ENCODE data around the gene MCM10.
"Not testable (repeated sequence)": the region's sequence is repeated elsewhere in the genome, so short reads cannot be mapped to it uniquely, and the experiment has no call there.

MCM10 gene

GRCh38 chr10:13146379-13146778 lies 15.0 kb upstream of the MCM10 start:
- Mint-ChIP-seq H3K27me3 (no peaks in the 10 kb centered on the region), H3K36me3 (peaks cover 29% of the 10 kb centered on the region), H3K9me3 (peaks cover 8% of the 10 kb centered on the region), H3K27ac (no peak overlapping the region), H3K4me1 (no peaks in the 10 kb centered on the region), H3K4me3 (no peak overlapping the region)
- DNase-seq = no peak
- CTCF ChIA-PET = no interaction called here

GRCh38 chr10:13147161-13147560 lies 14.2 kb upstream of the MCM10 start:
- DNase-seq = no peak
- CTCF ChIA-PET = interaction anchor here (1.5 kb wide), 1 partner anchor 15 kb away, joined by 3 read pairs; the partner anchor contains the start of gene MCM10
- Mint-ChIP-seq H3K9me3 (peaks cover 8% of the 10 kb centered on the region), H3K4me1 (no peaks in the 10 kb centered on the region), H3K27me3 (no peaks in the 10 kb centered on the region), H3K36me3 (peaks cover 28% of the 10 kb centered on the region), H3K4me3 (no peak overlapping the region), H3K27ac (no peak overlapping the region)

GRCh38 chr10:13152296-13152695 lies 9.1 kb upstream of the MCM10 start:
- Mint-ChIP-seq H3K27me3 (no peaks in the 10 kb centered on the region), H3K4me3 (no peak overlapping the region), H3K36me3 (no peaks in the 10 kb centered on the region), H3K4me1 (no peaks in the 10 kb centered on the region), H3K27ac (no peak overlapping the region), H3K9me3 (no peaks in the 10 kb centered on the region)
- CTCF ChIA-PET = no interaction called here
- no peak for DNase-seq

GRCh38 chr10:13155860-13156259 lies 5.5 kb upstream of the MCM10 start:
- CTCF ChIA-PET, H3K9me3 Mint-ChIP-seq, H3K27me3 Mint-ChIP-seq, H3K4me3 Mint-ChIP-seq, H3K36me3 Mint-ChIP-seq, H3K4me1 Mint-ChIP-seq, DNase-seq, H3K27ac Mint-ChIP-seq: not testable (repeated sequence)

GRCh38 chr10:13158401-13158800 lies 3.0 kb upstream of the MCM10 start:
- CTCF ChIA-PET = no interaction called here
- no peaks in the 10 kb centered on the region for H3K27me3 Mint-ChIP-seq
- peaks cover 3% of the 10 kb centered on the region for H3K36me3 Mint-ChIP-seq
- no peak for DNase-seq
- peak overlapping the region; percentile 16 for H3K4me3 Mint-ChIP-seq
- peaks cover 23% of the 10 kb centered on the region for H3K4me1 Mint-ChIP-seq
- no peaks in the 10 kb centered on the region for H3K9me3 Mint-ChIP-seq
- H3K27ac Mint-ChIP-seq = no peak overlapping the region

- Mint-ChIP-seq H3K9me3 (no peaks in the 10 kb centered on the region), H3K27me3 (no peaks in the 10 kb centered on the region), H3K36me3 (peaks cover 13% of the 10 kb centered on the region), H3K4me3 (peak overlapping the region; percentile 88), H3K4me1 (peaks cover 34% of the 10 kb centered on the region), H3K27ac (peak overlapping the region; percentile 78)
- peak; percentile 43 for DNase-seq
- CTCF ChIA-PET = interaction anchor here (0.6 to 2.6 kb wide), 9 partner anchors 14 to 190 kb away, joined by 3 to 13 read pairs (median 3); partner anchors contain the start of gene OPTN
These were observed 506 bp downstream of the MCM10 start for GRCh38 chr10:13161857-13162271.

- peaks cover 34% of the 10 kb centered on the region for H3K4me1 Mint-ChIP-seq
- H3K27ac Mint-ChIP-seq = no peak overlapping the region
- DNase-seq = no peak
- H3K36me3 Mint-ChIP-seq = peaks cover 19% of the 10 kb centered on the region
- H3K9me3 Mint-ChIP-seq = no peaks in the 10 kb centered on the region
- CTCF ChIA-PET = no interaction called here
- H3K27me3 Mint-ChIP-seq = no peaks in the 10 kb centered on the region
- peak overlapping the region; percentile 17 for H3K4me3 Mint-ChIP-seq
These were observed 2.5 kb downstream of the MCM10 start for GRCh38 chr10:13163859-13164258.

- Mint-ChIP-seq H3K27ac (no peak overlapping the region), H3K4me3 (no peak overlapping the region), H3K27me3 (no peaks in the 10 kb centered on the region), H3K9me3 (no peaks in the 10 kb centered on the region), H3K4me1 (peaks cover 34% of the 10 kb centered on the region), H3K36me3 (peaks cover 19% of the 10 kb centered on the region)
- no peak for DNase-seq
- CTCF ChIA-PET = no interaction called here
These were observed 3.8 kb downstream of the MCM10 start for GRCh38 chr10:13165177-13165576.

GRCh38 chr10:13167568-13167967 lies 6.2 kb downstream of the MCM10 start:
- no peak for DNase-seq
- CTCF ChIA-PET = interaction anchor here (1.0 kb wide), 1 partner anchor 9 kb away, joined by 3 read pairs; no protein-coding TSS in a partner anchor
- no peak overlapping the region for H3K27ac Mint-ChIP-seq
- H3K9me3 Mint-ChIP-seq = no peaks in the 10 kb centered on the region
- H3K4me1 Mint-ChIP-seq = peaks cover 16% of the 10 kb centered on the region
- peaks cover 29% of the 10 kb centered on the region for H3K36me3 Mint-ChIP-seq
- H3K27me3 Mint-ChIP-seq = no peaks in the 10 kb centered on the region
- H3K4me3 Mint-ChIP-seq = no peak overlapping the region

GRCh38 chr10:13168781-13169180 lies 7.4 kb downstream of the MCM10 start:
- Mint-ChIP-seq H3K27ac (no peak overlapping the region), H3K27me3 (no peaks in the 10 kb centered on the region), H3K9me3 (no peaks in the 10 kb centered on the region), H3K36me3 (peaks cover 31% of the 10 kb centered on the region), H3K4me1 (peaks cover 7% of the 10 kb centered on the region), H3K4me3 (no peak overlapping the region)
- CTCF ChIA-PET = no interaction called here
- no peak for DNase-seq

GRCh38 chr10:13173616-13174015 lies 12.3 kb downstream of the MCM10 start:
- H3K27ac Mint-ChIP-seq = no peak overlapping the region
- no peak for DNase-seq
- H3K36me3 Mint-ChIP-seq = peaks cover 35% of the 10 kb centered on the region
- no peaks in the 10 kb centered on the region for H3K9me3 Mint-ChIP-seq
- no peak overlapping the region for H3K4me3 Mint-ChIP-seq
- CTCF ChIA-PET = no interaction called here
- H3K27me3 Mint-ChIP-seq = no peaks in the 10 kb centered on the region
- no peaks in the 10 kb centered on the region for H3K4me1 Mint-ChIP-seq

GRCh38 chr10:13180788-13181187 lies 19.4 kb downstream of the MCM10 start:
- no peaks in the 10 kb centered on the region for H3K9me3 Mint-ChIP-seq
- no peak overlapping the region for H3K27ac Mint-ChIP-seq

GRCh38 chr10:13182424-13182823 lies 21.1 kb downstream of the MCM10 start:
- no peak overlapping the region for H3K27ac Mint-ChIP-seq
- CTCF ChIA-PET = no interaction called here
- no peaks in the 10 kb centered on the region for H3K9me3 Mint-ChIP-seq
- H3K27me3 Mint-ChIP-seq = no peaks in the 10 kb centered on the region
- no peaks in the 10 kb centered on the region for H3K4me1 Mint-ChIP-seq
- no peak overlapping the region for H3K4me3 Mint-ChIP-seq
- DNase-seq = no peak
- H3K36me3 Mint-ChIP-seq = peaks cover 61% of the 10 kb centered on the region

More at GRCh38 chr10:13180788-13181187, 19.4 kb downstream of the MCM10 start:
- Mint-ChIP-seq H3K4me1 (no peaks in the 10 kb centered on the region), H3K36me3 (peaks cover 52% of the 10 kb centered on the region), H3K27me3 (no peaks in the 10 kb centered on the region), H3K4me3 (no peak overlapping the region)
- CTCF ChIA-PET = no interaction called here
- DNase-seq = no peak

GRCh38 chr10:13183625-13184024 lies 22.3 kb downstream of the MCM10 start:
- H3K27me3 Mint-ChIP-seq = no peaks in the 10 kb centered on the region
- peaks cover 52% of the 10 kb centered on the region for H3K36me3 Mint-ChIP-seq
- no peaks in the 10 kb centered on the region for H3K4me1 Mint-ChIP-seq
- CTCF ChIA-PET = no interaction called here
- no peaks in the 10 kb centered on the region for H3K9me3 Mint-ChIP-seq
- no peak for DNase-seq
- H3K4me3 Mint-ChIP-seq = no peak overlapping the region
- H3K27ac Mint-ChIP-seq = no peak overlapping the region

GRCh38 chr10:13184276-13184675 lies 22.9 kb downstream of the MCM10 start:
- no peak overlapping the region for H3K4me3 Mint-ChIP-seq

More at GRCh38 chr10:13184276-13184675, 22.9 kb downstream of the MCM10 start:
- peaks cover 51% of the 10 kb centered on the region for H3K36me3 Mint-ChIP-seq
- no peaks in the 10 kb centered on the region for H3K27me3 Mint-ChIP-seq
- H3K9me3 Mint-ChIP-seq = no peaks in the 10 kb centered on the region
- CTCF ChIA-PET = no interaction called here
- no peak overlapping the region for H3K27ac Mint-ChIP-seq
- no peak for DNase-seq
- no peaks in the 10 kb centered on the region for H3K4me1 Mint-ChIP-seq

All from activated naive CD4-positive, alpha-beta T cell treated with anti-CD3 and anti-CD28 coated beads, Interleukin-2, amount 10 ng/mL, durations not matched to agents 7 days and 5 days (primary cell).